H1 (cell line): ENCODE data around the gene ZNF48. TPM values are rescaled to one million over a fixed set of nuclear protein-coding genes. Genes with fewer than 3 reads are reported as not detected.

Experiments used
- CTCF ChIA-PET: fragments of 300-600 bp; sonication (Branson Sonifier 250); formaldehyde crosslinking; loops from one replicate; lab custom pipeline; 2021; ENCODE audit not compliant: partially characterized antibody; lab: Charles Lee
- POLR2A ChIA-PET: fragments of 300-600 bp; sonication (Branson Sonifier 250); formaldehyde crosslinking; loops from one replicate; lab custom pipeline; 2021; ENCODE audit warnings: inconsistent platforms; ENCODE audit not compliant: partially characterized antibody; lab: Charles Lee
- DNase-seq, 2 experiments: peaks; one replicate each; pipeline versions ENCODE4 v3.0.0 to v3.0.0-alpha.2; 2010 to 2022; ENCODE audit warnings: low spot score in 2 of 2, low read depth in 1 of 2, mixed read lengths in 1 of 2
- FAIRE-seq: peaks from 2 replicates; lab custom pipeline; 2011; peaks lifted over from hg19 to GRCh38; lab: Jason Lieb, UNC
- H2AFZ ChIP-seq: 2 replicates; pipeline ENCODE4 v1.8.1; 2012; ENCODE audit warnings: low read length, inconsistent platforms
- H2AK5ac ChIP-seq: 2 replicates; pipeline ENCODE4 v1.6.1; 2013; ENCODE audit warnings: low read depth, low read length
- H2BK120ac ChIP-seq: replicated peaks from 2 replicates; pipeline ENCODE3; 2013; ENCODE audit warnings: low read depth, low read length, inconsistent platforms
- H2BK12ac ChIP-seq: 2 replicates; pipeline ENCODE4 v1.6.1; 2013; ENCODE audit warnings: low read depth, low read length
- H2BK15ac ChIP-seq: 2 replicates; pipeline ENCODE4 v1.6.1; 2013; ENCODE audit warnings: low read length
- H2BK20ac ChIP-seq: 2 replicates; pipeline ENCODE4 v1.6.1; 2013; ENCODE audit warnings: low read length
- H2BK5ac ChIP-seq: 2 replicates; pipeline ENCODE4 v1.6.1; 2013; ENCODE audit warnings: low read depth, low read length
- H3K14ac ChIP-seq: 2 replicates; pipeline ENCODE4 v1.6.1; 2013; ENCODE audit warnings: inconsistent platforms; ENCODE audit not compliant: insufficient read length
- H3K18ac ChIP-seq: 2 replicates; pipeline ENCODE4 v1.6.1; 2013; ENCODE audit warnings: low read length; ENCODE audit errors: extremely low read depth
- H3K23ac ChIP-seq: 2 replicates; pipeline ENCODE4 v1.6.1; 2013; ENCODE audit warnings: inconsistent platforms; ENCODE audit not compliant: insufficient read length
- H3K23me2 ChIP-seq: 2 replicates; pipeline ENCODE4 v1.6.1; 2013; ENCODE audit warnings: low read depth, low read length
- H3K27ac ChIP-seq: 2 replicates; pipeline ENCODE4 v1.6.1; 2011; ENCODE audit warnings: low read depth, low read length, inconsistent platforms
- H3K27me3 ChIP-seq, 4 experiments: replicated peaks in 1 of 4; 1 replicate in 1 of 4; 2 replicates in 3 of 4; pipeline versions ENCODE4 v1.6.1 to v1.8.1; 2011 to 2013; ENCODE audit warnings: low read length in 3 of 4, mild to moderate bottlenecking in 3 of 4, inconsistent platforms in 2 of 4, mixed read lengths in 2 of 4, moderate library complexity in 1 of 4; ENCODE audit not compliant: control insufficient read depth in 3 of 4, insufficient read depth in 3 of 4; ENCODE audit errors: extremely low read depth in 1 of 4
- H3K36me3 ChIP-seq, 4 experiments: 2 replicates each; pipeline versions ENCODE4 v1.6.1 to v1.8.1; 2011 to 2013; ENCODE audit warnings: mild to moderate bottlenecking in 4 of 4, low read length in 3 of 4, moderate library complexity in 2 of 4, control low read depth in 1 of 4, inconsistent platforms in 1 of 4; ENCODE audit not compliant: insufficient read depth in 4 of 4, control insufficient read depth in 2 of 4
- H3K4ac ChIP-seq: replicated peaks from 2 replicates; pipeline ENCODE3; 2013; ENCODE audit warnings: low read length, low read depth, mixed read lengths, inconsistent platforms; ENCODE audit not compliant: insufficient read length
- H3K4me1 ChIP-seq, 4 experiments: replicated peaks in 1 of 4; 1 replicate in 1 of 4; 2 replicates in 3 of 4; pipeline versions ENCODE4 v1.6.1 to v1.8.1; 2011 to 2013; ENCODE audit warnings: low read length in 3 of 4, inconsistent platforms in 2 of 4, mixed read lengths in 1 of 4; ENCODE audit not compliant: insufficient read depth in 4 of 4, control insufficient read depth in 3 of 4
- H3K4me2 ChIP-seq, 2 experiments: 2 replicates each; pipeline versions ENCODE4 v1.6.1 to v1.8.1; 2011 to 2013; ENCODE audit warnings: low read depth in 2 of 2, low read length in 2 of 2, control low read depth in 1 of 2, inconsistent platforms in 1 of 2, mild to moderate bottlenecking in 1 of 2; ENCODE audit not compliant: insufficient read depth in 1 of 2
- H3K4me3 ChIP-seq, 4 experiments: fragments of 200-600, 300-600 bp in 1 of 4; sonication (generic), shearing (Covaris generic), sonication (Bioruptor Twin) in 1 of 4; 2 replicates each; pipeline versions ENCODE4 v1.5.1 to v1.8.1; 2011 to 2016; ENCODE audit warnings: low read length in 4 of 4, low read depth in 3 of 4, control low read depth in 2 of 4, inconsistent platforms in 2 of 4, mild to moderate bottlenecking in 2 of 4, mixed read lengths in 1 of 4, moderate library complexity in 1 of 4; ENCODE audit not compliant: insufficient read depth in 2 of 4; ENCODE audit errors: extremely low read depth in 1 of 4
- H3K56ac ChIP-seq: replicated peaks from 2 replicates; pipeline ENCODE3; 2013; ENCODE audit warnings: low read depth, mild to moderate bottlenecking, mixed read lengths, low read length, inconsistent platforms; ENCODE audit not compliant: insufficient read length
- H3K79me1 ChIP-seq: 2 replicates; pipeline ENCODE4 v1.6.1; 2013; ENCODE audit warnings: low read depth, low read length, control low read depth
- H3K79me2 ChIP-seq, 2 experiments: 2 replicates each; pipeline versions ENCODE4 v1.6.1 to v1.8.1; 2012 to 2013; ENCODE audit warnings: low read length in 2 of 2, mild to moderate bottlenecking in 2 of 2, inconsistent platforms in 1 of 2; ENCODE audit not compliant: insufficient read depth in 2 of 2, control insufficient read depth in 1 of 2
- H3K9ac ChIP-seq, 4 experiments: replicated peaks in 1 of 4; 1 replicate in 1 of 4; 2 replicates in 3 of 4; pipeline versions ENCODE4 v1.6.1 to v1.8.1; 2011 to 2013; ENCODE audit warnings: low read depth in 3 of 4, low read length in 3 of 4, control low read depth in 2 of 4, mild to moderate bottlenecking in 2 of 4, moderate library complexity in 2 of 4, inconsistent platforms in 1 of 4; ENCODE audit errors: extremely low read depth in 1 of 4
- H3K9me3 ChIP-seq, 2 experiments: 2 replicates each; pipeline versions ENCODE4 v1.6.1 to v1.8.1; 2012 to 2013; ENCODE audit warnings: mild to moderate bottlenecking in 2 of 2, moderate library complexity in 2 of 2, control low read depth in 1 of 2, inconsistent platforms in 1 of 2, low read depth in 1 of 2, low read length in 1 of 2, mixed read lengths in 1 of 2; ENCODE audit not compliant: insufficient read depth in 2 of 2
- H4K20me1 ChIP-seq, 2 experiments: replicated peaks in 1 of 2; 2 replicates each; pipeline versions ENCODE3 to v1.8.1; 2011 to 2013; ENCODE audit warnings: inconsistent platforms in 2 of 2, low read length in 2 of 2, mild to moderate bottlenecking in 1 of 2; ENCODE audit not compliant: insufficient read depth in 2 of 2, control insufficient read depth in 1 of 2
- H4K5ac ChIP-seq: 2 replicates; pipeline ENCODE4 v1.6.1; 2013; ENCODE audit warnings: low read length, low read depth, mixed read lengths, inconsistent platforms; ENCODE audit not compliant: insufficient read length
- H4K8ac ChIP-seq: 2 replicates; pipeline ENCODE4 v1.8.0; 2013; ENCODE audit warnings: mild to moderate bottlenecking, moderate library complexity, low read length, inconsistent platforms; ENCODE audit not compliant: insufficient read depth; ENCODE audit errors: extremely low read depth
- H4K91ac ChIP-seq: replicated peaks from 2 replicates; pipeline ENCODE3; 2013; ENCODE audit warnings: low read length, mixed read lengths, inconsistent platforms; ENCODE audit not compliant: insufficient read length
- ATF3 ChIP-seq: IDR thresholded peaks from 2 replicates; pipeline ENCODE4 v1.6.1; 2011; ENCODE audit warnings: low read depth, mild to moderate bottlenecking, low read length; ENCODE audit not compliant: insufficient read depth
- CEBPB ChIP-seq: IDR thresholded peaks from 2 replicates; pipeline ENCODE4 v1.6.1; 2012; ENCODE audit warnings: low read depth, low read length
- CREB1 ChIP-seq: IDR thresholded peaks from 2 replicates; pipeline ENCODE4 v1.6.1; 2012; ENCODE audit warnings: inconsistent platforms
- E2F6 ChIP-seq: IDR thresholded peaks from 2 replicates; pipeline ENCODE4 v1.6.1; 2012; ENCODE audit warnings: inconsistent platforms
- TCF12 ChIP-seq: IDR thresholded peaks from 2 replicates; pipeline ENCODE4 v1.6.1; 2011; ENCODE audit warnings: low read depth, mild to moderate bottlenecking, low read length
- WGBS, 2 experiments: shearing (Covaris generic) in 1 of 2; methylation state at CpG; one replicate each; pipeline versions ENCODE4 v1.1.6 to v1.1.7; 2013 to 2015; ENCODE audit warnings: low lambda C conversion rate in 2 of 2, mixed read lengths in 2 of 2, inconsistent platforms in 1 of 2, low coverage in 1 of 2, missing lambda C conversion rate in 1 of 2; ENCODE audit not compliant: insufficient replicate concordance in 2 of 2, insufficient coverage in 1 of 2, insufficient read length in 1 of 2; ENCODE audit errors: extremely low coverage in 1 of 2, missing lambda C conversion rate in 1 of 2; 5-methylcytosine and 5-hydroxymethylcytosine counted together
- long read RNA-seq, 2 experiments: library from RNA in 1 of 2; library from capped mRNA in 1 of 2; stranded (forward); transcript quantifications; one replicate each; pipeline ENCODE4 v2.0.0, GENCODE V29; 2021; ENCODE audit warnings: inconsistent platforms in 1 of 2
- polyA minus RNA-seq, 3 experiments: library from RNA; depleted of rRNA, polyadenylated mRNA; stranded (reverse); fragments of >200 nt; gene quantifications; 1 replicate in 2 of 3; 2 replicates in 1 of 3; pipeline ENCODE4 v1.2.3, GENCODE V29; 2011
- polyA plus RNA-seq, 7 experiments: library from polyadenylated mRNA; depleted of rRNA in 3 of 7; stranded (reverse) in 5 of 7; unstranded in 2 of 7; fragments of >200 nt in 5 of 7; fragments of 200-250 nt in 2 of 7; gene quantifications; 1 replicate in 5 of 7; 2 replicates in 1 of 7; 4 replicates in 1 of 7; pipeline versions ENCODE4 v1.2.1 to v1.2.3, GENCODE V29; 2011 to 2013; ENCODE audit warnings: missing spikeins in 2 of 7, mixed read lengths in 2 of 7
- total RNA-seq: library from RNA; stranded (reverse); fragmentation: NEBNext Ultra II Directional; extraction: Animal tissue kit (Norgen Biotek cat#: 25700); gene quantifications from 2 replicates; pipeline ENCODE4 v1.2.1, GENCODE V29; 2021

Gene ZNF48
- 40.6 and 41.2 TPM in 2 replicates for total RNA-seq
- polyA plus RNA-seq (2011; rRNA removed) = 30.4 and 39.6 TPM in 2 replicates
- 27.3 TPM for polyA plus RNA-seq (2011; cell fraction: cytosol; rRNA removed)
- 30.8 TPM for polyA plus RNA-seq (2011; cell fraction: nucleus; rRNA removed)
- 30.8 to 36.4 TPM (median 33.0 TPM) in 4 replicates for polyA plus RNA-seq (2012, experiment 1 of 2)
- 36.2 TPM for polyA plus RNA-seq (2012, experiment 2 of 2)
- polyA plus RNA-seq (2013, experiment 1 of 2) = 19.0 TPM
- polyA plus RNA-seq (2013, experiment 2 of 2) = 18.2 TPM
- polyA minus RNA-seq (2011; rRNA and poly(A)+ RNA removed) = 23.0 and 24.8 TPM in 2 replicates
- 20.8 TPM for polyA minus RNA-seq (2011; cell fraction: cytosol; rRNA and poly(A)+ RNA removed)
- 25.9 TPM for polyA minus RNA-seq (2011; cell fraction: nucleus; rRNA and poly(A)+ RNA removed)
- long read RNA-seq, experiment 1, transcript ZNF48-203 (3 exons, 912 nt) = major isoform, 6 of 41 reads
- long read RNA-seq, experiment 1, partial matches to known transcripts = 0 of 41 reads
- long read RNA-seq, experiment 1, other reads (novel, unspliced or antisense) = 31 of 41 reads
- long read RNA-seq, experiment 2, partial matches to known transcripts = 0 of 20 reads
- long read RNA-seq, experiment 2, other reads (novel, unspliced or antisense) = 20 of 20 reads

GRCh38 chr16:30395155-30395991, at the start of gene ZNF48:
Gene ZNF48, plus strand, starts transcription at chr16:30395420. Its CDS starts 375 bp downstream, at chr16:30395795.
- H3K79me2 ChIP-seq = peaks cover 5 to 21% of the 10 kb centered on the region in 2 experiments; a peak in 2 of 4 replicates
- peaks cover 4 to 21% (median 14%) of the 10 kb centered on the region in 4 experiments; a peak in 6 of 8 replicates for H3K36me3 ChIP-seq
- H3K23ac ChIP-seq = no peak within 1 kb of the TSS
- peak within 1 kb of the TSS; percentile 93 to 94 for H3K4me2 ChIP-seq
- H3K9ac ChIP-seq = peak within 1 kb of the TSS; percentile 89 to 98 (median 93)
- H2AFZ ChIP-seq = peak within 1 kb of the TSS; percentile 11; the same call in 1 of the 2 replicates
- H3K27me3 ChIP-seq = no peaks in the 10 kb centered on the region
- H3K27ac ChIP-seq = peak within 1 kb of the TSS; percentile 88
- peak within 1 kb of the TSS; percentile 92 for H3K56ac ChIP-seq
- H2BK15ac ChIP-seq = peak within 1 kb of the TSS; percentile 92; the same call in 1 of the 2 replicates
- 0 out of 2 replicates have a peak within 1 kb of the TSS, but pooled peaks have one; percentile 75 for H2BK12ac ChIP-seq
- H3K4ac ChIP-seq = peak within 1 kb of the TSS; percentile 87
- peak within 1 kb of the TSS; percentile 98 for H4K8ac ChIP-seq
- no peak within 1 kb of the TSS for H2BK20ac ChIP-seq
- peak within 1 kb of the TSS; percentile 65; the same call in 1 of the 2 replicates for H2AK5ac ChIP-seq
- DNase-seq (peak in 1 of 2 experiments; percentile 89), FAIRE-seq (no peak)
- ChIA-PET CTCF (interaction anchor here (0.6 to 2.4 kb wide), 14 partner anchors 11 to 220 kb away, joined by 3 to 20 read pairs (median 5); partner anchors contain the start of gene ZNF771), POLR2A (interaction anchor here (0.5 to 12.6 kb wide), 21 partner anchors 9 to 330 kb away, joined by 3 to 151 read pairs (median 4); partner anchors contain the start of genes ALDOA, CD2BP2, DCTPP1 and MYL11)
- WGBS, 2 experiments = 1% methylated on average over 78 of the region's 103 CpGs; no CpG with 5 or more reads in 1 of the 2 experiments
- peak within 1 kb of the TSS; percentile 97 for H2BK5ac ChIP-seq
- peak within 1 kb of the TSS; percentile 72 to 98 (median 92) for H3K4me3 ChIP-seq
- H3K9me3 ChIP-seq = no peaks in the 10 kb centered on the region
- H3K79me1 ChIP-seq = no peaks in the 10 kb centered on the region; the same call in 1 of the 2 replicates
- peak within 1 kb of the TSS; percentile 75 for H2BK120ac ChIP-seq
- H3K23me2 ChIP-seq = peaks cover 11% of the 10 kb centered on the region; the same call in 1 of the 2 replicates
- H3K4me1 ChIP-seq = peaks cover 0 to 15% (median 9%) of the 10 kb centered on the region in 4 experiments; a peak in 6 of 7 replicates
- peak within 1 kb of the TSS; percentile 21 for H3K14ac ChIP-seq
- peak within 1 kb of the TSS; percentile 98 for H3K18ac ChIP-seq
- peak within 1 kb of the TSS; percentile 88 for H4K91ac ChIP-seq
- peak within 1 kb of the TSS; percentile 93 for H4K5ac ChIP-seq
- peaks cover 12 to 17% of the 10 kb centered on the region in 2 experiments for H4K20me1 ChIP-seq
- TF ChIP-seq TCF12 = no peak
- TF ChIP-seq CREB1 = peak; percentile 39
- no peak for TF ChIP-seq E2F6
- no peak for TF ChIP-seq ATF3
- TF ChIP-seq CEBPB = no peak
